Ishikawa (cell line): ENCODE measurements around the gene STING1.

ENCODE experiments used
- CEBPB ChIP-seq: IDR thresholded peaks from 2 replicates; pipeline ENCODE4 v1.6.1; 2012
- FOXM1 ChIP-seq: IDR thresholded peaks from 2 replicates; pipeline ENCODE4 v1.6.1; 2012; ENCODE audit warnings: low read depth, borderline replicate concordance
- RAD21 ChIP-seq: IDR thresholded peaks from 2 replicates; pipeline ENCODE4 v1.6.1; 2012; ENCODE audit warnings: low read depth
- REST ChIP-seq: IDR thresholded peaks from 2 replicates; pipeline ENCODE4 v1.6.1; 2012; ENCODE audit warnings: low read depth, mild to moderate bottlenecking
- TAF1 ChIP-seq: IDR thresholded peaks from 2 replicates; pipeline ENCODE4 v1.6.1; 2012; ENCODE audit warnings: low read depth, mild to moderate bottlenecking
- TCF12 ChIP-seq: IDR thresholded peaks from 2 replicates; pipeline ENCODE4 v1.6.1; 2012; ENCODE audit warnings: low read depth
- TEAD4 ChIP-seq: IDR thresholded peaks from 2 replicates; pipeline ENCODE4 v1.6.1; 2012
- YY1 ChIP-seq: IDR thresholded peaks from 2 replicates; pipeline ENCODE4 v1.6.1; 2012; ENCODE audit warnings: low read depth

- no peak for TF ChIP-seq TCF12
- TF ChIP-seq TEAD4 = no peak
- no peak for TF ChIP-seq CEBPB
- TF ChIP-seq TAF1 = no peak
- no peak for TF ChIP-seq REST
- TF ChIP-seq YY1 = no peak
- no peak for TF ChIP-seq RAD21
- no peak for TF ChIP-seq FOXM1
Observed at GRCh38 chr5:139443831-139444453, 38.6 kb downstream of the STING1 start.
